Stomach (tissue), 4 donors: ENCODE measurements around the gene ATP5ME.

ENCODE experiments used
- CTCF ChIP-seq, 7 experiments: fragments of 450-650 bp in 4 of 7; fragments of 200-600 bp in 3 of 7; sonication (generic) in 3 of 7; IDR thresholded peaks; one replicate each; pipeline ENCODE4 v1.5.1; 2016 to 2019; ENCODE audit warnings: antibody characterized with exemption in 7 of 7, control low read depth in 2 of 7, mild to moderate bottlenecking in 1 of 7
- EP300 ChIP-seq: sonication (generic); formaldehyde crosslinking; IDR thresholded peaks from one replicate; pipeline ENCODE4 v1.6.1; 2017; ENCODE audit warnings: antibody characterized with exemption
- POLR2A ChIP-seq, 4 donors: fragments of 450-650 bp; IDR thresholded peaks; one replicate each; pipeline ENCODE4 v1.6.1; 2016; ENCODE audit warnings: antibody characterized with exemption in 4 of 4, control low read depth in 2 of 4, mild to moderate bottlenecking in 1 of 4, moderate library complexity in 1 of 4
- POLR2AphosphoS5 ChIP-seq, 3 donors: sonication (generic); formaldehyde crosslinking; IDR thresholded peaks; one replicate each; pipeline ENCODE4 v1.6.1; 2016; ENCODE audit warnings: antibody characterized with exemption in 3 of 3

- TF ChIP-seq POLR2AphosphoS5 (IDR thresholded peaks at IDR 0.05) (no peak), CTCF (IDR thresholded peaks at IDR 0.05) (no peak), POLR2A (IDR thresholded peaks at IDR 0.05) (no peak), EP300 (no peak)
These were observed 1.2 kb upstream of the ATP5ME start for GRCh38 chr4:675036-675882.
